ENCODE data around the gene HCAR3. TPM values are rescaled to one million over a fixed set of nuclear protein-coding genes. Genes with fewer than 3 reads are reported as not detected.
"Not testable (repeated sequence)": the region's sequence is repeated elsewhere in the genome, so short reads cannot be mapped to it uniquely, and the experiment has no call there.

HCAR3 gene
- total RNA-seq, 1 donor from 2014 or later, result 3.5 TPM

- DNase-seq (ENCODE audit: low spot score) (no peak), ATAC-seq (no peak)
- intact Hi-C loops (cut with DNase I), result no loop called here
Measured at GRCh38 chr12:122725452-122726079, 9.0 kb upstream of the HCAR3 start.

- ATAC-seq (no peak), DNase-seq (ENCODE audit: low spot score) (no peak)
- intact Hi-C loops (cut with DNase I), result no loop called here
Measured at GRCh38 chr12:122724641-122725243, 8.1 kb upstream of the HCAR3 start.

DNA sequence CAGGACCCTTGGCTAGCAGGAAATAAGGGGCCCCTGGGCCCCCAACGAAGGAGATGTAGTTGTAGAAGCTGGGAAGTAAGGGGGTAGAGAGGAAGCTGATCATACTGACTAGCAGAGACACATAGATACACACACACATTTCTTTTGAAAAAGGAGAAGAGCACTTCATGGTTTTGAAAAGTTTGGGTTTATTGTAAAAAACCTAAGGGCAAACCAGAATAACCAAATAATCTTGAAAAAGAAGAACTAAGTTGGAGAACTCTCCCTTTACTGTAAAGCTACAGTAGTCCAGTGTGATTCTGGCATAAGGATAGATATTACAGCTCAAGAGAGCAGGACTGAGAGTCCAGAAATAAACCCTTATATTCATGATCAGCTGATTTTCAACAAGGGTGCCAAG lies 5.8 kb upstream of the HCAR3 start:
- no peak for DNase-seq (ENCODE audit: low spot score)
- intact Hi-C loops (cut with DNase I), result no loop called here
- ATAC-seq, result no peak

DNA sequence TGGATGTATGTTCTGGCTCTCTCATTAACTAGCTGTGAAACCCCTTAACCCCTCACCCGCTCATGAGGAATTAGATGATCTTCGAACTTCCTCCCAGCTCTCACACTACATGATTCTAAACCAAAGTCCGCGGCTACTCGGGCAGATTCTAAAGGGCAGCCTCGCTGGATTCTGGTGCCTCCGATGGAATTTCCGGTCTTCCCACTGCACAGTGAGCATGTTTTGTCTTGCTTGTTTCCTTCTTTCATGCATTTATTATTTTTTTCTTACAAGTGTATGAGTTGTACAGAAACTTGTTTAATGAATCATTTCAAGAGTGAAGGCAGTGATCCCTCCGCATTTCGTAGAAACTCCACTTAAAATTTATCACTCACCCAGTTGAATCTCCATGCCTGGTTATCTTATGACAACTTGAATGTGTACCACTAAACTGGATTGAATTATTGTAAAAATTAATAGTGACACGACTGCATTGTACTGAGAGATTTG lies 4.5 kb upstream of the HCAR3 start:
- no peak for DNase-seq (ENCODE audit: low spot score)
- intact Hi-C loops (cut with DNase I), result no loop called here

DNA sequence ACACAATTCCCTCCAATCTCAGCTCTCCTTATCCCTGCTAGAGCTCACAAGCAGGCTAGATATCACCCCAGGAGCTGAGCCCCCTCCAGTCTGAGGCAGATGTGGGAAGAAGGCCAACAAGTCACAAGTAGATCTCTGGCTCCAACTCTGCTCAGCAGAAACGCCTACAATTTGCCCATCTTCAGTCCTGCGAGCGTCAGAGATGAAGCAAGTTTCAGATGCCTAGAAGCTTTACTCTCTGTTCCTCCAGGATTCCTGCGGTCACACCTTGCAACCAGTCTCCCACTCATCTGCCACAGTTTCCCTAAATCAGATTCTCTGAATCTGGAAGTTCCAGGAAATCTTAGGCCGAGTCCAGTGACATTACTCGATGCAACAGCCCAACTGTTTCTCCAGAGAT lies 1.4 kb downstream of the HCAR3 start:
- intact Hi-C loops (cut with DNase I); DNase-seq (ENCODE audit: low spot score): not testable (repeated sequence)
- peak; percentile 72 for ATAC-seq

More for the DNA sequence above, 4.5 kb upstream of the HCAR3 start:
- no peak for ATAC-seq

DNA sequence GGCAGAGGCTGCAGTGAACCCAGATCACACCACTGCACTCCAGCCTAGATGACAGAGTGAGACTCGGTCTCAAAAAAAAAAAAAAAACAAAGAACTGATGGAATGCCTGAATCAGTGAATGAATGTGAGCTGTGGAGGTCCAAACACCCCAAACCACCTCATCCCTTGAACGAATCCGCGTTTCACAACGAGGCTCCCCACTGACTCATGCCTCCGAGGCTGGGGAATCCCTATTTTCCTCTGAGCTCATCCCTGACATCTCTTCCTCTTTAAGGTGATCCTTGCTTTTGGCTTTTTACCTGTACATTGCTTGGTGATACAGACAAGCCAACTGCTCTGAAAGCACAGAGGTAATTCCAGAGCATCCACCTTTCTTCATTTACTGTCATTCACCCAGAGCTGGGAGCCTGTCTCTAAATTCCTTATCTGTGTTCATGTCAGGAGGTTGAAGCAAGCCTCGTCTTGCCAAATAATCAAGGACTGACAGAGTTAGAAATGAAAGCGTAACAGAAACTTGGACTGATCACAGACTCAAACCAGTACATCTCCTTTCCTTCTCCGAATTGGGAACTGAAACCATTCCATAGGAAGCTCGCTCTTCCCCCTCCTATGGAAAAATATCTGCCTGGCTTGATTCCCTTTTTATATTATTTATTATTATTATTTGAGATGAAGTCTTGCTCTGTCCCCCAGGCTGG lies 3.0 kb downstream of the HCAR3 start:
- peak; percentile 54 for ATAC-seq
- intact Hi-C loops (cut with DNase I); DNase-seq (ENCODE audit: low spot score): not testable (repeated sequence)

DNA sequence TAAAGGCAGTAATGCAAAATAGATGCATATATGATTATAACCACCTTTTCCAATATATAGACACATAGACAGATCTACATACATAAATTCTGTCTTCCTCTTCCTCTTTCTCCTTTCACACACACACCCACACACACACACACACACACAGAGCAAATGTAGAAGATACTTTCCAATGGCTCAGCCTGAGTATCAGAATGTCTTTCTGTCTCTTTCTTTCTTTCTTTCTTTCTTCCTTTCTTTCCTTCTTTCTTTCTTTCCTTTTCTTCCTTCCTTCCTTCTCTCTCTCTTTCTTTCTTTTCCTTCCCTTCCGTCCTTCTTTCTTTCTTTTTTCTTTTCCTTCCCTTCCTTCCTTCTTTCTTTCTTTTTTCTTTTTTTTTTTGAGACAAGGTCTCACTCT lies 5.3 kb downstream of the HCAR3 start:
- intact Hi-C loops (cut with DNase I); ATAC-seq; DNase-seq (ENCODE audit: low spot score): not testable (repeated sequence)

DNA sequence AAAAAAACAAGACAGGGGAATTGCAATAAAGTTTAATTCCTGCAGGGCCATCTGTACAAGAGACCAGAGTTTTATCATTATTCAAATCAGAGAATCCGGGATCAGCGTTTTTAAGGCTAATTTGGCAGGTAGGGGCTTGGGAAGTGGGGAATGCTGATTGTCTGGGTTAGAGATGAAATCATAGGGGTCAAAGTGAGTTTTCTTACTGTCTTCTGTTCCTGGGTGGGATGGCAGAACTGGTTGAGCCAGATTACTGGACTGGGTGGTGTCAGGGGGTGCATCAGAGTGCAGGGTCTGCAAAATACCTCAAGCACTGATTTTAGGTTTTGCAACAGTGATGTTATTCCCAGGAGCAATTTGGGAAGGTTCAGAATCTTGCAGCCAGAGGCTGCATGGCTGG lies 6.3 kb downstream of the HCAR3 start:
- intact Hi-C loops (cut with DNase I); DNase-seq (ENCODE audit: low spot score); ATAC-seq: not testable (repeated sequence)

GRCh38 chr12:122709287-122709686 lies 7.3 kb downstream of the HCAR3 start:
- ATAC-seq; intact Hi-C loops (cut with DNase I); DNase-seq (ENCODE audit: low spot score): not testable (repeated sequence)

- intact Hi-C loops (cut with DNase I); DNase-seq (ENCODE audit: low spot score); ATAC-seq: not testable (repeated sequence)
Measured at GRCh38 chr12:122703841-122704240, 12.8 kb downstream of the HCAR3 start.

GRCh38 chr12:122702890-122703611 lies 13.6 kb downstream of the HCAR3 start, which contains the start of gene HCAR2:
Gene HCAR2, minus strand, starts transcription at chr12:122703357. Its CDS starts 74 bp downstream, at chr12:122703283.
- intact Hi-C loops (cut with DNase I); DNase-seq (ENCODE audit: low spot score); ATAC-seq: not testable (repeated sequence)

GRCh38 chr12:122701481-122701880 lies 15.1 kb downstream of the HCAR3 start:
- ATAC-seq, result peak; percentile 63
- intact Hi-C loops (cut with DNase I); DNase-seq (ENCODE audit: low spot score): not testable (repeated sequence)

- peak; percentile 40 for ATAC-seq
- DNase-seq (ENCODE audit: low spot score); intact Hi-C loops (cut with DNase I): not testable (repeated sequence)
Measured at GRCh38 chr12:122700038-122700710, 16.4 kb downstream of the HCAR3 start.

- ATAC-seq; DNase-seq (ENCODE audit: low spot score): not testable (repeated sequence)
Measured at GRCh38 chr12:122696922-122697321, 19.7 kb downstream of the HCAR3 start.

GRCh38 chr12:122691566-122691965 lies 25.0 kb downstream of the HCAR3 start:
- ATAC-seq (no peak), DNase-seq (ENCODE audit: low spot score) (no peak)
- intact Hi-C loops (cut with DNase I), result no loop called here

More at GRCh38 chr12:122696922-122697321, 19.7 kb downstream of the HCAR3 start:
- intact Hi-C loops (cut with DNase I), result not testable (repeated sequence)

- intact Hi-C loops (cut with DNase I), result no loop called here
- DNase-seq (ENCODE audit: low spot score) (no peak), ATAC-seq (no peak)
Measured at GRCh38 chr12:122688291-122688690, 28.3 kb downstream of the HCAR3 start.

DNA sequence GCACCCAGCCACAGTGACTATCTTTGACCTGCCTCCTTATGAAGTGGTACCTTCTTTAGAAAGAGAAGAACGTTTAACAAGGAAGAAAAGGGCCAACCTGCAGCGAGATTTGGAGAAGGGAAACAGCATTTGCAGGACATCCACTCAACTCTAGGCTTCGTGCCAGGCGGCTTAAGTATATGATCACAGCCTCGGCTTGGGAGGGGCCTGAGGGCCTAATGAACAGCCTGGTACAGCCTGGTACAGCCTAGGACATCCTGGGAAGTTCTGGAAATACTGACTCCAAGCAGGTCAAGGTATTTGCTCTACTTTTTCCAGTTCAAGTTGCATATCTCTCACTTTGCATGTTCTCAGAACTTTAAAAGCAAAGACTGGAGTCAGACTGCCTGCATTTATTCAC lies 29.5 kb downstream of the HCAR3 start:
- no peak for ATAC-seq
- intact Hi-C loops (cut with DNase I), result no loop called here
- no peak for DNase-seq (ENCODE audit: low spot score)

- DNase-seq (ENCODE audit: low spot score) (no peak), ATAC-seq (no peak)
- intact Hi-C loops (cut with DNase I), result no loop called here
Measured at GRCh38 chr12:122686538-122686937, 30.1 kb downstream of the HCAR3 start.
